ENCODE data around the gene THAP10. TPM values are rescaled to one million over a fixed set of nuclear protein-coding genes. Genes with fewer than 3 reads are reported as not detected.

Gene THAP10
- total RNA-seq, 3 donors from 2014 or later (not counting 1 experiment from before 2014, with no cell fraction given), result not detected

- H3K27me3 Mint-ChIP-seq (ENCODE audit: low read depth in 2 of 2), result peaks cover 13 to 29% of the 10 kb centered on the region in 2 donors
- Histone ChIP-seq H3K36me3 (ENCODE audit: control insufficient read depth, insufficient read depth, low read length) (no peaks in the 10 kb centered on the region), H3K27me3 (ENCODE audit: control insufficient read depth, insufficient read depth, low read length) (no peaks in the 10 kb centered on the region), H3K4me3 (ENCODE audit: low read length) (no peak overlapping the region), H3K27ac (ENCODE audit: low read length) (no peak overlapping the region), H3K9me3 (ENCODE audit: control insufficient read depth, insufficient read depth, low read length) (no peaks in the 10 kb centered on the region), H3K4me1 (ENCODE audit: control insufficient read depth, insufficient read depth, low read length) (no peaks in the 10 kb centered on the region)
- DNase-seq, result no peak
- ATAC-seq, result no peak
- no peaks in the 10 kb centered on the region for H3K36me3 Mint-ChIP-seq
- 82% methylated on average over 2 of the region's 2 CpGs for WGBS (ENCODE audit: insufficient coverage)
- no peaks in the 10 kb centered on the region for H3K9me3 Mint-ChIP-seq
- H3K4me1 Mint-ChIP-seq, result no peaks in the 10 kb centered on the region
- TF ChIP-seq CTCF (IDR thresholded peaks at IDR 0.05), result no peak
- intact Hi-C loops (cut with micrococcal nuclease), result no loop called here
- no peak overlapping the region for H3K27ac Mint-ChIP-seq
- no peak overlapping the region for H3K4me3 Mint-ChIP-seq
Measured at GRCh38 chr15:70834999-70835398, 57.2 kb downstream of the THAP10 start.

DNA sequence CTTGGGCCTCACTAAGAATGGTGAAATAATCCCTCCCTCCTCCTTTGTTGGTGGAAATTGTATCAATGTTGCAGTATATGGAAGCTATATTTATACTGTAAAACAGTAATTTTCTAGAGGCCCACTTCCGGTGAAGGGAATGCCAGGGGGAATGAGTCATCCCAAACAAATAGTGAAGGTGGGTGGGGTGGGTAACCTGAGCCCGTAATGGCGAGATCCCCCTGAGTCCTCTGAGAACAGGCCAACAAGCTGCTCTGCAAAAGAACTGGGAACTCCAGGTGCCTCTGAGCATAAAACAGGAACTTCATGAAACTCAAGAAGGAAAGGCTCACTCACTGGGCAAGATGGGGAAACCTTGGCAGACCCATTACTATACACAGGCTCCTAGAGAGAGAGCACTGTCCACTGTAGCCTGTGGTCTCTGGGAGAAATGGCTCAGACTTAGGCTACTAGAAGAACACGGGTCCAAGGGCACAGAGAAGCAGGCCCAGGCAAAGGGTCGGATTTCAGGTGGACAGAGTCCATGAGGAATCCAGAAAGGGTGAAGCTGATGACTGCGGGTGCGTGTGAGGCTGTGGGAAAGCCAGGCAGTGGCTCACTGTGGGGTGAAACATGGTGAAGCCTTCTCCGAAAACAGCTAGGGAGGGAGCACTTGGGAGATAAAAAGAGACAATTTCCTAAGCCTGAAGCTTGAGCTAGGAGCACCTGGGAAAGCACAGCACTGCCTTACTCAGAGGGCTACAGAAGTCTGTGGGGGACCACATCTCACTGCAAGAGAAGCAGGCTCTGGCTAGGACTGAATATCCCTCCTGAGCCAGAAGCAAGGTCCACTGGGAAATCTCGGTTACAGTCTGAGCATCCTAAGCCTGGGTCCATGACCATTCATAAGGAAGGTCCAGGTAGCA is 58.1 kb downstream of the THAP10 start:
- DNase-seq (no peak), ATAC-seq (no peak)
- Histone ChIP-seq H3K27me3 (ENCODE audit: control insufficient read depth, insufficient read depth, low read length) (no peaks in the 10 kb centered on the region), H3K4me1 (ENCODE audit: control insufficient read depth, insufficient read depth, low read length) (no peaks in the 10 kb centered on the region), H3K36me3 (ENCODE audit: control insufficient read depth, insufficient read depth, low read length) (no peaks in the 10 kb centered on the region), H3K4me3 (ENCODE audit: low read length) (no peak overlapping the region), H3K27ac (ENCODE audit: low read length) (no peak overlapping the region), H3K9me3 (ENCODE audit: control insufficient read depth, insufficient read depth, low read length) (no peaks in the 10 kb centered on the region)
- Mint-ChIP-seq H3K9me3 (no peaks in the 10 kb centered on the region), H3K4me1 (no peaks in the 10 kb centered on the region), H3K4me3 (no peak overlapping the region), H3K36me3 (no peaks in the 10 kb centered on the region), H3K27me3 (ENCODE audit: low read depth in 2 of 2) (peaks cover 18 to 36% of the 10 kb centered on the region in 2 donors), H3K27ac (no peak overlapping the region)
- no peak for TF ChIP-seq CTCF (IDR thresholded peaks at IDR 0.05)
- intact Hi-C loops (cut with micrococcal nuclease), result no loop called here
- WGBS (ENCODE audit: insufficient coverage), result 70% methylated on average over 9 of the region's 9 CpGs

- H3K4me3 Mint-ChIP-seq, result no peak overlapping the region
- no peak for TF ChIP-seq CTCF (IDR thresholded peaks at IDR 0.05)
- intact Hi-C loops (cut with micrococcal nuclease), result no loop called here
- WGBS (ENCODE audit: insufficient coverage), result 92% methylated on average over 3 of the region's 3 CpGs
- H3K36me3 Mint-ChIP-seq, result no peaks in the 10 kb centered on the region
- no peaks in the 10 kb centered on the region for H3K9me3 Mint-ChIP-seq
- Histone ChIP-seq H3K27ac (ENCODE audit: low read length) (no peak overlapping the region), H3K9me3 (ENCODE audit: control insufficient read depth, insufficient read depth, low read length) (no peaks in the 10 kb centered on the region), H3K4me3 (ENCODE audit: low read length) (no peak overlapping the region), H3K27me3 (ENCODE audit: control insufficient read depth, insufficient read depth, low read length) (no peaks in the 10 kb centered on the region), H3K4me1 (ENCODE audit: control insufficient read depth, insufficient read depth, low read length) (no peaks in the 10 kb centered on the region), H3K36me3 (ENCODE audit: control insufficient read depth, insufficient read depth, low read length) (no peaks in the 10 kb centered on the region)
- ATAC-seq (no peak), DNase-seq (no peak)
- H3K27ac Mint-ChIP-seq, result no peak overlapping the region
- H3K4me1 Mint-ChIP-seq, result no peaks in the 10 kb centered on the region
- H3K27me3 Mint-ChIP-seq (ENCODE audit: low read depth in 2 of 2), result peaks cover 18 to 32% of the 10 kb centered on the region in 2 donors
Measured at GRCh38 chr15:70833422-70833821, 58.8 kb downstream of the THAP10 start.
